NCI-H1092 (cell line): ENCODE measurements around the gene CRADD.
"Not testable (repeated sequence)": the region's sequence is repeated elsewhere in the genome, so short reads cannot be mapped to it uniquely, and the experiment has no call there.

Experiments used
- DNase-seq: peaks from one replicate; lab custom pipeline; 2025; lab: John Stamatoyannopoulos, UW

The CRADD gene

DNA sequence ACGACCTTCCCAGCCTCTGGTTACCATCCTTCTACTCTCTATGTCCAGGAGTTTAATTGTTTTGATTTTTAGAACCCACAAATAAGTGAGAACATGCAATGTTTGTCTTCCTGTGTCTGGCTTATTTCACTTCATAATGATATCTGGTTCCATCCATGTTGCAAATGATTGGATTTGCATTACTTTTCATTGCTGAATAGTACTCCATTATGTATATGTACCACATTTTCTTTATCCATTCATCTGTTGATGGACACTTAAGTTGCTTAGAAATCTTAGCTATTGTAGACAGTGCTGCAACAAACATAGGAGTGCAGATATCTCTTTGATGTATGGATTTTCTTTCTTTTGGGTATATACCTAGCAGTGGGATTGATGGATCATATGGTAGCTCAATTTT is 194.4 kb downstream of the CRADD start:
- not testable (repeated sequence) for DNase-seq

DNA sequence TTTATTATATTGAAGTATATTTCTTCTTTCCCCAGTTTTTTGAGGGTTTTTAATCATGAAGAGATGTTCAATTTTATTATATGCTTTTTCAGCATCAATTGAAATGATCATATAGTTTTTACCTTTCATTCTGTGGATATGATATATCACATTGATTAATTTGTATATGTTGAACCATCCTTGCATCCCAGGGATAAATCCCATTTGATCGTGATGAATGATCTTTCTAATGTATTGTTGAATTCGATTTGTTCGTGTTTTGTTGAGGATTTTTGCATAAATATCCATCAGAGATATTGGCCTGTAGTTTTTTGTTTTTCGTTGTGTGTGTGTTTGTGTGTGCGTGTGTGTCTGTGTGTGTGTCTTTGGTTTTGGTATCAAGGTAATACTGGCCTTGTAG is 196.4 kb downstream of the CRADD start:
- DNase-seq, result no peak

DNA sequence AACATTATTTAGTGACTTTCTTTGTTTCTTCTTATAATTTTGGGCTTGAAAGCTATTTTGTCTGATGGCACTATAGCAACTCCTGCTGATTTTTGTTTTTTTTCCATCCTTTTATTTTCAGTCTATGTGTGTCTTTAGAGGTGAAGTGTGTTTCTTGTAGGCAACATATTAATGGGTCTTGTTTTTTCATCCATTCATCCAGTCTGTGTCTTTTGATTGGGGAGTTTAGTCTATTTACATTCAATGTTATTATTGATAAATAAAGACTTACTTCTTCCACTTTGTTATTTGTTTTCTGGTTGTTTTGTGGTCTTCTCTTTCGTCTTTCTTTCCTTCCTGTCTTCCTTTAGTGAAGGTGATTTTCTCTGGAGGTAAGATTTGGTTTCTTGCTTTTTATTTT is 198.0 kb downstream of the CRADD start:
- no peak for DNase-seq

DNA sequence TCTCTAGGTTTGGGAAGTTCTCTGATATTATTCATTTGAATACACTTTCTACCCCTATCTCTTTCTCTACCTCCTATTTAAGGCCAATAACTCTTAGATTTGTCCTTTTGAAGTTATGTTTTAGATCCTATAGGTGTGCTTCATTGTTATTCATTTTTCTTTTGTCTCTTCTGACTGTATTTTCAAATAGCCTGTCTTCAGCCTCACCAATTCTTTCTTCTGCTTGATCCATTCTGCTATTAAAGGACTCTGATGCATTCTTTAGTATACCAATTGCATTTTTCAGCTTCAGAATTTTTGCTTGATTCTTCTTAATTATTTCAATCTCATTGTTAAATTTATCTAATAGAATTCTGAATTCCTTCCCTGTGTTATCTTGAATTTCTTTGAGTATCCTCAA is 199.2 kb downstream of the CRADD start:
- no peak for DNase-seq

DNA sequence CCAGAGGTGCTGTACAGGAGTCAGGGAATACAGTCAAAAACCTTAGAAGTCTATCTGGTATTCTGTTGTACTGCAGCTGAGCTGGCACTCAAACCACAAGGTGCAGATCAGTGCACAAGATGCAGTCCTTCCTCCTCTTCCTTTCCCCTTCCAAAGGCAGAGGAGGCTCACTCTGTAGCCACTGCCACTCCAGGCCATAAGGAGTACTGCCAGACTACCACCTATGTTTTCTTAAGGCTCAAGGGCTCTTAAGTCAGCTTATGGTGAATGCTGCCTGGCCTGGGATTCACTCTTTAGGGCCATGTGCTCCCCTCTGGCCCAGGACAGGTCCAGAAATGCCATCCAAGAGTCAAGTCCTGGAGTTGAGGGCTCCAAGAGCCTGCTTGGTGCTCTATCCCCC is 200.3 kb downstream of the CRADD start:
- DNase-seq, result no peak

DNA sequence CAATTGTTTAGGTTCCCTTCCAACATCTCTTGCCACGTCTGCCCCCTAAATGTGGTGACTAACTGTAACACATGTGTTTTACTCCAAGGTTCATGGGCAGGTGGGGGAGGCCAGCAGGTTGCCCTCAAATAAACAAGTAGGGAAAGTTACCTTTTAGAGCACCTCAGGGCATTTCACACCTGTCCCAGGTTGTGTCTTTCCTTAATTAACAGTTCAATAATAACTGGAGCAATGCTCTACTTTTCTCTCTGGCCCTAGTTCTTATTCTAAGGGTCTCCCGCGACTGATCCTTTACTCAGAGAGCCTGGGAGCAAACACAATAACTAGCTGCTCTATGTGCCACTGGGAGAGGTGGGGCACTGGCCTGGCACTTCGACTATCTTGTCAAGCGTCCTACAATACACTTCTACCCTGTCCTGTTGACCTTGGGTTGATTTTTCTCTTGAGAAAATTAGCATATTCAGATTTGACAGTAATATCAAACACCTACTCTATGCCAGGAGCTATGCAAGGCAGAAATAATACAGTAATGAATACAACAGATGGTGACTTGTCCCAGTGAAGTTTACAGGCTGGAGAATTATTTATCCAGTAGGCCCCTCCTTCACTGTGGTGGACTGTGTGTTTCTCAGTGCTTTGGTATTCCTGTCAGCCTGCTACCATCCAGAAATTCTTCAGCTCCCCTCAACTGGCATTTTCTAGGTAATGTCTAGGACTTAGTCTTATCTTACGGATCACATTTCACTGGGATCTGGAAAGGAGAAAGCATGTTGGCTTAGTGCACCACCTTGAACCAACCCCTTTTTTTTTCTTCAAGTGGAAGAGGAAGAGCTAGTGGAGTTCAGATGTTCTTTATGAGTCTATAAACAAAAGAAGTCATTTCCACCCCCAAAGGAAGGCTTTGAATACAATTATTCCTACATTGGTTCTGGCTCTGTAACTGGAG is 202.6 kb downstream of the CRADD start:
- DNase-seq, result no peak

DNA sequence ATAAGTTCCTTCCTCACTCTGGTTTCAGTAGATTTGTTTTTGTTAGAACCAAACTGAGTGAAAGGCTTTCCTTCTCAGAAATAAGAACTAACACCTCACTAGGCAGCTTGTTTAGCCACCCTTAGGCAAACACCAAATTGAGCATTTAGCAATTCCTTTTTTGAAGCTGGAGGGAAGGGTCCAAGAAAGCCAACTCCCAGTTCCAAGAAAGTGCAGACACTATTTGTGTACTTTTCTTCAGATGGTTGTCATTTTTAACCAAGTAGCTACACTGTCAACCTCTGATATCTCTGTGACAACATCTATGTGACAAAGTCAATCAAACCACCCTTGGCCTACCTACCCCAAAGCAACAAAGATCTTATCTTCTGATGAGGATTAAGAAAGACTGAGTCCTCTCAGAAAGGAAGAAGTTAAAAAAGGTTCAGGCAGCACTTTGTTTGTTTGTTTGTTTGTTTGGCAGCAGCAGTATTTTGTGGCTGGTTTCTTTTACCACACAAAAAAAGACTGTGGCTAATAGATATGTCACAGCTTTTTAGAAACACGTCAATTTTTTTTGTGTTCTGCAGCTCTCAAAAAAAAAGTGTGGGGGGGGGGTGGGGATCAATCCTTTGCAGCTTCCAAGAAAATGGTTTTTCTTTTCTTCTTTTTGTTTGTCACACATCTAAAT is 203.8 kb downstream of the CRADD start:
- no peak for DNase-seq

DNA sequence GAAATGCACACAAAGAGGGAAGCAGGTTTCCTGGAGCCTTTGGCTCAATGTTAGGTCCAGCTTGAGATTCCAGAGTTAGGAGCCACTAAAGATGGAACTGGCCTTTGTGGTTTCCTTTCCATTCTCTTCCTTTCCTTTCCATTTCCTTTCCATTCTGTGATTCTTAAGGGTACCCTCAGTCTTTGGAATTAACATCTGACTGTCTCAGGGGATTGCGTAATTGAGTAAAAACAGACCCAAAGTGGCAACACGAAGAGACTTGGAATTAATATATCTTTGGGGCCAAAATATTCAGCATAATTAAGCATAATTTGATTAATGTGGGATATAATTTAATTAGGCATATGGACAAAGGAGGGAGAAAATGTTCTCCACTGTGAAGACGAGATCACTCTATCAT is 205.6 kb downstream of the CRADD start:
- DNase-seq, result no peak

DNA sequence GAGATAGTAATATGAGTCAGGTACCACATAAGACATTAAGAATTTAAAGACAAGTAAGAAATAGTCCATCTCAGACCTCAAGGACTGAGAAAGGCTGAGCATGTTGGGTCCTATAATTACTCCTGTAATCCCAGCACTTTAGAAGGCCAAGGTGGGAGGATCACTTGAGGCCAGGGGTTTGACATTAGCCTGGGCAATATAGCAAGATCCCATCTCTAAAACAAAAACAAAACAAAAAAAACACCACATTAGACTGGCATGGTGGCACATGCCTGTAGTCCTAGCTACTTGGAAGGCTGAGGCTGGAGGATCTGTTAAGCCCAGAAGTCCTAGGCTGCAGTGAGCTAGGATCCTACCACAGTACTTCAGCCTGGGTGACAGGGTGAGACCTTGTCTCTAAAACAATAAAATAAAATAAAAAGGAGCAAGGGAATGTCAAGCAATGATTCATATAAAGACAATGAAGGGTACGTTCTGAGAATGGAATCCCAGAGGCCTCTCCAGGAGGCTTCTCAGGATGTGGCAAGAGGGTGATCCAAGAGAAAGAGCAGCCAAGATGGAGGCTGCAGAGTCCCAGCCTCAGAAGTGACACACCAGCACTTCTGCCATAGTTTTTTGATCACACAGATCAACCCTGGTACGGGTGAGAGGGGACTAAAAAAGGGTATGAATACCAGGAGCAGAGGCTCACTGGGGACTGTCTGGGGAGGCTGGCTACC is 206.4 kb downstream of the CRADD start:
- no peak for DNase-seq

DNA sequence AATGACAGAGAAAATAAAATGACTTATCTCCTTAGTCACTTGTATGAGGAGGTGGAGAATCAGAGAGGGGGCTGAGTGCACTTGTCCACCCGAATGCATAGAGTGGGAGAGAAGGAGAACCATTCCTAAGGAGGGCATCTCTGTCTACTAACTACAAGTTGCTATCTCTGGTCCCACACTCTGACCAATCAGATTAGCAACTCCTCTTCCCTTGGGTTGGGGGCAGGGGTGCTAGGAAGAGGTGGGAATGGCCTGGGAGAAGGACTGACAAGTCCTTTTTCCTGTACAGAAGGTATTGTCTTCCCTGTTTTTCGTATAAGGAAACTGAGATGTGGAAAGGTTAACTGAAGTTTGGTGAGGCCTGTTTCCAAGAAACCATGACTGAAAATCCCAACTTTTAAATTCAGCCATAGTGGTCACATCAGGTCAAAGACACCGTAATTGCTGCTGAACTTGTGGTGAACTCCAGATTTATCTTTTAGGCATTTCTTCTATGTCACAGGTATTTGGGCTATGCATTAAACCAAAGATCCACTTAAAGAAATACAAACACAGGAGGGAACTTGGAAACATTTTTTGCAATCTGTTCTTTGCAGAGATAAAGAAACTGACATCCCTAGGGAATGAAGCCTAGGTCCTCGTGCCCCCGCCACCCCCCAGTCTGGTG is 207.8 kb downstream of the CRADD start:
- DNase-seq, result no peak

DNA sequence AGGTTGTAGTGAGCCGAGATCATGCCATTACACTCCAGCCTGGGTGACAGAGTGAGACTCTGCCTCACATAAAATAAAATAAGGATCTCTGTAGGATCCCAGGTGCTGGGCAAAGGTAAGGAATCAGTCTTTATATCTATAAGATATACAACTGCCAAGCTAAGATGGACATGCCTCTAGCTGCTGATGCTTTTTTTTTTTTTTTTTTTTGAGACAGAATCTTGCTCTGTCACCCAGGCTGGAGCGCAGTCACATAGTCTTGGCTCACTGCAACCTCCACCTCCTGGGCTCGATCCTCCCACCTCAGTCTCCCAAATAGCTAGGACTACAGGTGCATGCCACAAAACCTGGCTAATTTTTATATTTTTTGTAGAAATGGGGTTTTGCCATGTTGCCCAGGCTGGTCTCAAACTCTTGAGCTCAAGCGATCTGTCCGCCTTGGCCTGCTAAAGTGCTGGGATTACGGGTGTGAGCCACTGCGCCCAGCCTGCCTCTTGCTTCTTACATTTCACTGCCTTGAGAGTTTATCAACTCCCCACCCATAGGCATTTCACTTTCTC is 208.9 kb downstream of the CRADD start:
- not testable (repeated sequence) for DNase-seq

DNA sequence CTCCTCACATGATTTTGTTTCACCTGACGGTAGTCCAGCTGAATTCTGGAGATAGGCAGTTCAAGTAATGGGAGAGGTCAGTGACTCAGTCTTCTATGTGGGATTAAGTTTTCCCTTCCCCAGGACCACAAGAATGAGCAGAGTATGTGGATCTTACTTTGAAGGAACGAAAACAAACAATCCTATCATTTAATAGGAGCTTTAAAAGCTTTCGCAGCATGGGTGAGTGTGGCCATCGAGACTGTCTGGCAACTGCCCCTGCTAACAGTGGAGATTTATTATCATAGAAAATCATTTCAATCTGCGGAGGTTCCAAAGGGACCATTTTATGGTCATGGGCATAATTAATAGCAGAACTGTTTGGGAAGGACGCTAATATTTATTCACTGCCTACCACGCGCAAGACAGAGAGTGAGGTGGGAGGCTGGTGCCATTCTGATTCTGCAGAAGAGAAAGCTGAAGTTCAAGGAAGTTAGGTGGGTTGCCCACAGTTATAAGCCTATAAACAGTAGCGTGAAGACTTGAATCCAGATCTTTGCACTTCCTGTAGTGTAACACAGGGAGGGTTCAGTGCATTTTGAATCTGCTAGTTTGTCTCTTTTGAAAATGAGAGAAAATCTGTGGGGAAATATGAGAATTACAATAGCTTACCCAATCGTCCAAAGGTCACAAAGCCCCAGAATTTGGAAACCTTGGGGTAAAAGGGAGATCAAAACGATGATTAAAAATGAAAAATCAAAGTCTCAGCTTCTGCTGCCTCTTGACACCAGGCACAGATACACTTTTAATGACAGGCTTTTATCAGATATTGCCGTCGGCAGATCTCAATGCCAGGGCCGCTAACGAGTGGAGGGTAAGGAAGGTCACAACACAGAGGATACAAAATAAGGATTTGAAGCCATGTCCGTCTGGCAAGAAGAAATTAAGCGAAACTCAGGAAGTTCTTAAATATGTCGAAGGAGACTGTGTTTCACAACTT is 209.6 kb downstream of the CRADD start:
- no peak for DNase-seq

DNA sequence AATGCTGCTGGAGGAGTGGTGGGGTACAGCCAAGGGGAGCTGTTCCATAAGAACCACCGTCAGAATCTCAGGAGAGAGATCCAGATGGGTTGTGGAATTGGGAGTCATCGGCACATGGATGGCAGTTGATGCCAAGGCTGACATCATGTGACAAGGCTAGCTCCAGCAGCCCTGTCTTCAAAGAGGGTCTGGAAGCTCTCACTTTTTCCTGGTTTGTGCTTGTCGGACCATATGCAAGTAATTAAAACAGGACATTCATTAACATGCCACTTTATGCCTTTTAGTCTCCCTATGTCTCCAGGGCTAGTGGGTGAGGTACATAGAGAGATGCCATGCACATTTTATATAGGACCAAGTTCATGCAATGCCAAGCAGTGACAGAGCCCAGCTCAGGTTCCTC is 211.8 kb downstream of the CRADD start:
- no peak for DNase-seq

DNA sequence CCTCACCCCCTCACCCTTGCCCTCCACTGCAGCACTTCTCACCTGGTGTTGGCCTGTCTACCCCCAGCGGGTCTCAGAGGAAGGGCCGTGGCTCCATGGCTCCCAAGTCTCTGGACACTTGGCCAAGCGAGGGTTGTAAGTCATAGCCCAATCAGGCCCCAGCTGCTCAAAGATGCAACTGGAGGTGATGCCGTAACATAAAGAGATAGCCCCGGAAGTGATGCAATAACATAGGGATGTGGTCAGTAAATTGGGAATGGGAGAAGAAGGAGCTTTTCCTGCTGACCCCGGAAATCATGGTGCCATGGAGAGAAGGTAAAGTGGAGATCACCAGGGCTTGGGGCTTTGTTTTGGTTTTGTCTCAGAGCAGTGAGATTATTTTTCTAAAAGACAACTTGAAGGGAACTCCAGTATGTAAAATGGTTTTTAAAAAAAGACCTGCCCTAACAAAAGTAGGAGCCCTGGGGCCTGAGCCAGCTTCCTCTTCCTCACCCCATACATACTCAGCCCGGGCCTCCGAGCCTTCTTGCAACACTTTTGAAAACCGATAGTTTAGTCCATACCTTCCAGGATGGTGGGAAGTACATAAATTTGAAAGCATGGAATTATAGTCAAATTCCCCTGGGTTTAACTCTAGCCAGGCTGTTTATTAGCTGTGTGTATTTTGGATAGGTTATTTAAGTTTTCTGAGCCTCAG is 212.5 kb downstream of the CRADD start:
- no peak for DNase-seq

DNA sequence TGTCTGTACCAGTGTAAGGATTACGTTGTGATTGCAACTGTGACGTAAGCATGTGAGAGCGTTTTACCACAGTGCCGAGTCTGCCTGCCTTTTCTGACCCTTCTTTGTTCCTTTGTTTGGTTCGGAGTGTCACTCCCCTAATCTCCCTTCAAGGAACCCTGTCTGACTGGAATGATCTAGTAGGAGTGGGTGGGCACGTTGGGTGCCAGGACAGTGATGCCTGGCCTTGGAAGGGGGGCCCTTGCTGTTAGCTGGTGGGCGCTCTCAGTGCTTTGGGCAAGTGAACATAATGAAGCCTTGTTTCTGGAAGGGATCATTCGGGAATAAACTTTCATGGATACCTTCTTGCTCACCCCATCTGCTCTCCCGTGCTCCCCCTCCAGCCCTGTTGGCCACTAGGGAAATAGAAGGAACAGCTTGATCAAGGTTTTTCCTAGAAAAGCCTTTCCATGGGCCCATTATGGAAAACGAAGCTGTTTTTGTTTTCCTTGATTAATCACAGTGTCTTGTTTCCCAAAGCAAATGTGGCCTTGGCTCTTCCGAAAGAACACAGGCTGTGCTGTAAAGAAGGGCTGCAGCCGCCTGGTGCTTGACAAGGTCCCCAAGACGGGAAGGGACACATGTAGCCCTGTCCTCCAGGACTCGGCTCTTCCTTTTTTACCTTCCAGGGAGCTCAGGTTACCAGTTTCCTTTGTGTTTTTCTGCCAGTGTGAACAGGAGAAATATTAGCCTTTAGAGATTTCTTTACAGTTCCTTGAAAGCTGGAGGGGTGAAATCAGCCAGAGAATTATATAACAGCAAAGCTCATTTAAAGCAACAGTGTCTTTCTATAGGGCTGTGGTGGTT is 215.5 kb downstream of the CRADD start:
- no peak for DNase-seq

DNA sequence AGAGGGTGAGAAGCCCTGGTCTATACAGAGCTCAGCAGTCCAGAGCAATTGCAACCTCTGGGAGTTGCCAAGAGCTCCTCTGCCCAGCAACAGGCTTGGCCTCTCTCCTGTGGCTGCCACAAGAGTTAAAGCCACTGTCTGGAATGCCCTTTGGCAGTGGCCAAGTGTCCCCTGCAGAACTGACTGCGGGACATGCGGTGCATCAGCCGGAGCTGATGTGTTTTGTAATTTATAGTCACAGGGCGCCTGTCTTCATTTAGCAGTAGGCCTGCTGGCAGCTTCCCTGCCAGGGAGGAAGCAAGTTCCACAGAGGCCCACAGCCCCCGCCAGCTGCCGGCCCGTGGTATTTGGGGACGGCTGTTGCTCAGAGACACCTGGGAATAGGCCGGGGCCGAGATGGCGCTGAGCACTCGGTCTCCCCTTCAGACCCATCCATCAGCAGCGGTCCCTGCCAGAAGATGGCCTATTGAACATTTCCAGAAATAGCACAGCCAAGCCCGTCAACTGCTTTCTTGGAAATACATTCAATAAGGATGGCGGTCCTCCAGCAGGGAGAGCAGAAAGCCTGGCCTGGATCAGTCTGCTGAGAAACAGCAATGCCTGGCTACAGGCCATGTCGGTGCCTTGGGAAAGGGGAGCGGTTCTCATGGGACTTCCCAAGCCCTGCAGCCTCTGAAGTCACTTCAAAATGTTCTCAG is 217.4 kb downstream of the CRADD start:
- no peak for DNase-seq

DNA sequence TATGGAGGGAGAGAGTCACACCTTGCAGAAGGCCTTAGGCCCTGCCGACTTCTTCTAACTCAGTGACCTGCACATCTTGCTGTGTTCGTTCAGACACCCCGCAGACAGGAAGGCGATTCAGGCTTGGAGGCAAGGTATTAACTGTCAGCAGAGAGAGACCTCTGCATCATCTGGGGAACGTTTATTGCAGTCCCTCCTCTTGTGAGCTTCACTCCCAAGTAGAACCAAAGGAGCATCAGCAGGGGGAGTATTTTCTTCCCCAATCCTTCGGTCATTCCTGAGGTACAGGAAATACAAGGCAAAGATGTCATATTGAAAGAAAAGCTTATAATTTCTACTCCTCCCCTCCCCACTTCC is 217.9 kb downstream of the CRADD start:
- DNase-seq, result no peak

DNA sequence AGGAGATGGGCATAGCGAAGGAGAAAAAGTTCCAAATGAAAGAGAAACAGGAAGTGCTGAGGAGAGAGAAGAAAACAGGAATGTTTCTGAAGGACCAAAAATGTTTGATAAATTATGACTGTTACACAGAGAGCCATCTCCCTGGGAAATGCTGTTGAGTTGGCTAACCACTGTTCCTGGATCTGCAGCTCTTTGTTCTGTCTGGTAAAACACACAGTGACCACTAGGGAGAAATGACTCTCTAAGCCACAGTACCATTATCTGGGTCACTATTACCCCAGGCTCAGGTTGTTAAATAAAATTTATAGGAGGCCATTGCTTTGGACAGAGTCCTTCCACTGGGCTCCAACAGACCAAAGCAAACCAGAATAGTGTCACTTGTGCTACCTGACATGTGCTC is 219.3 kb downstream of the CRADD start:
- DNase-seq, result no peak

DNA sequence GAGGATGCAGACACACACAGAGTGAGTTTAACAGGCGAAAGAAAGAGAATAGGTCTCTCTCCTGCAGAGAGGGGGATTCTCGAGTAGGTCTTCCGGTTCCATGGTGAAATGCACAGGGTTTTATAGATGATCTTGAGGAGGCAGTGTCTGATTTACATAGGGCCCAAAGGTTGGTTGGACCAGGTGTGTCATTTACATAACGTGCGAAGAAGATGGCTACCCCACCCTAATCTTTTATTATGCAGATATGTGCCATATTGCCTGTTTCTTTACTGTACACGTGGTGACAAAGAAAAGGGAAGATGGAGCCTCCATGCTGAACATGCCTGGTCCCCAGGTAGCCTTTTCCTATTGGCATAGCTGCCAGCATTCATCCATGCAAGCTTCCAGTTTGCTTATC is 219.8 kb downstream of the CRADD start:
- no peak for DNase-seq
